Hair follicle dermal papilla cell (primary cell): Measurements from ENCODE around the gene TMEM31. TPM values are rescaled to one million over a fixed set of nuclear protein-coding genes. Genes with fewer than 3 reads are reported as not detected.

Experiments used
- total RNA-seq: library from RNA; depleted of rRNA; stranded (reverse); fragments of >200 nt; gene quantifications from 2 replicates; pipeline ENCODE4 v1.2.3, GENCODE V29; 2012

The TMEM31 gene, protein sequence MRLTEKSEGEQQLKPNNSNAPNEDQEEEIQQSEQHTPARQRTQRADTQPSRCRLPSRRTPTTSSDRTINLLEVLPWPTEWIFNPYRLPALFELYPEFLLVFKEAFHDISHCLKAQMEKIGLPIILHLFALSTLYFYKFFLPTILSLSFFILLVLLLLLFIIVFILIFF
- not detected in 2 replicates for total RNA-seq

GRCh38 chrX:103710609-103711008 is at the start of gene TMEM31:
TSS of gene TMEM31 (plus strand) at chrX:103710909. CDS start at chrX:103712259, 1,350 bp downstream.

DNA sequence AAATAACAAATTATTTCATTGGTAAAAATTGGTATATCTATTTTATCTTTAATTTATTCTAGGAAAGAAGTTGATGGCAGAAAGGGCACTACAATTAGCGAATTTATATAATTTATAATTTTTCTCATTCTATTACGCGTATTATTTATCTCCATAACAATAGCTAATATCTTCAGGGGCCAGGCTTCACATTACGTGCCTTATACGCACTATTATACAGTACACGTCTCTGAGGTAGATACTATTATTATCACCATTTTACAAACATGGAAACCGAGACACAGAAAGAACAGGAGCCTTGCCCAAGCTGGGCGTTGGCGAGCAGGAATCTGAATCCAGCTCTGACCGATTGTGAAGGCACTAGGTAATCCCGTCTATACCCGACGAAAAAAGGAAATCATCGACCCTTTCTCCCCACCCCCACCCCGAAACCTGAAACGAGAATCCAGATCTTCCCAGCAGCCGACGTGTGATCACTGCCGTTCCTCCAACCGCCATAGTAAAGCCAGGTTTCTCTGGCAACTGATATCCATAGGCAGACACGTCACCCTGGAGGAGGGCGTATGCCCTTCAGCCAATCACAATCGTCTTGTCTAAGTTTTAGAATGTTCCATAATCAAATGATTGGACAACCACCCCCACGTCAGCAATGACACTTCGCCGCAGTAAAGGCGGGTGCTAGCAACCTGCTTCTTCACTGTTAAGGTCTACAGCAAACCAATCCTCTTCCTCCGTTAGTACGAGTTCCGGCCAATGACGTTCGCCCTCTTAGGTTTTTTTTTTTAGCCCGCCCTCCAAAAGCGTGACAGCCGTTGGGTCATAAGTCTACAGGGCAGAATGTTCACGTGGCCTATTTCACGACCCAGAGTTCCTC is 24.3 kb upstream of the TMEM31 start, which contains the start of gene MORF4L2:
Gene MORF4L2, minus strand, starts transcription at position 501 of the 874 bp plus-strand sequence. CDS start 9,672 bp downstream, outside the sequence.

Other genes starting within 250 kb of the TMEM31 start
- 0.12 and 0.32 TPM in 2 replicates for gene RAB40A, start 191.4 kb upstream of the TMEM31 start, total RNA-seq
- gene TCEAL4, start 125.4 kb upstream of the TMEM31 start, total RNA-seq, result 20.9 and 23.1 TPM in 2 replicates
- 9.6 and 14.1 TPM in 2 replicates for gene TCEAL3, start 102.9 kb upstream of the TMEM31 start, total RNA-seq
- 16.2 and 24.5 TPM in 2 replicates for gene TCEAL1, start 81.9 kb upstream of the TMEM31 start, total RNA-seq
- gene MORF4L2, start 24.2 kb upstream of the TMEM31 start, total RNA-seq, result 675 and 737 TPM in 2 replicates
- 0.97 and 1.9 TPM in 2 replicates for gene PLP1, start 65.9 kb downstream of the TMEM31 start, total RNA-seq
- gene RAB9B, start 121.3 kb downstream of the TMEM31 start, total RNA-seq, result 0.97 and 1.1 TPM in 2 replicates